HS-5 (cell line): ENCODE data around the gene CDC16.
A peak's percentile ranks its signal among the peaks of the same experiment; 100 is the strongest.
"Not testable (repeated sequence)": the region's sequence is repeated elsewhere in the genome, so short reads cannot be mapped to it uniquely, and the experiment has no call there.

Experiments used
- DNase-seq: peaks from one replicate; pipeline ENCODE4 v3.0.0-alpha.2; 2012; ENCODE audit warnings: low read depth

Gene CDC16, protein sequence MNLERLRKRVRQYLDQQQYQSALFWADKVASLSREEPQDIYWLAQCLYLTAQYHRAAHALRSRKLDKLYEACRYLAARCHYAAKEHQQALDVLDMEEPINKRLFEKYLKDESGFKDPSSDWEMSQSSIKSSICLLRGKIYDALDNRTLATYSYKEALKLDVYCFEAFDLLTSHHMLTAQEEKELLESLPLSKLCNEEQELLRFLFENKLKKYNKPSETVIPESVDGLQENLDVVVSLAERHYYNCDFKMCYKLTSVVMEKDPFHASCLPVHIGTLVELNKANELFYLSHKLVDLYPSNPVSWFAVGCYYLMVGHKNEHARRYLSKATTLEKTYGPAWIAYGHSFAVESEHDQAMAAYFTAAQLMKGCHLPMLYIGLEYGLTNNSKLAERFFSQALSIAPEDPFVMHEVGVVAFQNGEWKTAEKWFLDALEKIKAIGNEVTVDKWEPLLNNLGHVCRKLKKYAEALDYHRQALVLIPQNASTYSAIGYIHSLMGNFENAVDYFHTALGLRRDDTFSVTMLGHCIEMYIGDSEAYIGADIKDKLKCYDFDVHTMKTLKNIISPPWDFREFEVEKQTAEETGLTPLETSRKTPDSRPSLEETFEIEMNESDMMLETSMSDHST

DNA sequence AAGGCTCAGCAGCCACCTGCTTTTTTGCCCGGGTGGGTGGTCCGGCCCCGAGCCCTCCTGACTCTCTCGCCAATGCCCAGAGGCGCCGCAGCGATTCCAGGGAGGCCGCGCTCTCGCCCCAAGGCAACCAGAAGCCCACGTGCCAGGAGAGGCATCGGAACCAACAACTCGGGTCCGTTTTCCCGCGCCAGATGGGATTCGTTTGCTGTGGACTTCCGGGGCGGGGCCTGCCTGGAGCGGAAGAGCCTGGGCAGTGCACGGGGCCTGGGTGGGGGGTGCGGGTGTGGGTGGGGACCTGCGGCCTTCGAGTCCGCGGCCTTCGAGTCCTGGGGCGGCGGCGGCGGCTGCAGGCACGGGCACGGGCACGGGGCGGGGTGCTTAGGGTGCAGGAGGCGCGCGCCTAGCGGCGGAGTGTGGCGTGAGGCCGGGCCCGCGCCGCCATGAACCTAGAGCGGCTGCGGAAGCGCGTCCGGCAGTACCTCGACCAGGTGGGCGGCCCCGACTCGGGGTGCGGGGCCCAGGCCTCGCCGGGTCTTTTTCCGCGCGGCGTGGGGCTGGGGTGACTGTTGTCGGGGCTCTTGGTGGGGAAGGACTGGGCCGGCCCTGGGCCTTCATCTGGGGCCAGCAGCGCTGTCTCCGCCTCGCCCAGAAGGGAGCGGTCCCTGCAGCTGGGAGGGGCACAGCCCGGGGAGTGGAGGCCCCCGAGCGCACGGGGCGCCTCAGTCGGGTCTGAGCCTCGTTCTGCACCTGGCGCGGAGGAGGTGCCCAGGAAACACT lies at the start of gene CDC16:
TSS of gene CDC16 (plus strand) at position 253 of the 777 bp plus-strand sequence. CDS start at position 441, 188 bp downstream.
- DNase-seq: peak; percentile 39

DNA sequence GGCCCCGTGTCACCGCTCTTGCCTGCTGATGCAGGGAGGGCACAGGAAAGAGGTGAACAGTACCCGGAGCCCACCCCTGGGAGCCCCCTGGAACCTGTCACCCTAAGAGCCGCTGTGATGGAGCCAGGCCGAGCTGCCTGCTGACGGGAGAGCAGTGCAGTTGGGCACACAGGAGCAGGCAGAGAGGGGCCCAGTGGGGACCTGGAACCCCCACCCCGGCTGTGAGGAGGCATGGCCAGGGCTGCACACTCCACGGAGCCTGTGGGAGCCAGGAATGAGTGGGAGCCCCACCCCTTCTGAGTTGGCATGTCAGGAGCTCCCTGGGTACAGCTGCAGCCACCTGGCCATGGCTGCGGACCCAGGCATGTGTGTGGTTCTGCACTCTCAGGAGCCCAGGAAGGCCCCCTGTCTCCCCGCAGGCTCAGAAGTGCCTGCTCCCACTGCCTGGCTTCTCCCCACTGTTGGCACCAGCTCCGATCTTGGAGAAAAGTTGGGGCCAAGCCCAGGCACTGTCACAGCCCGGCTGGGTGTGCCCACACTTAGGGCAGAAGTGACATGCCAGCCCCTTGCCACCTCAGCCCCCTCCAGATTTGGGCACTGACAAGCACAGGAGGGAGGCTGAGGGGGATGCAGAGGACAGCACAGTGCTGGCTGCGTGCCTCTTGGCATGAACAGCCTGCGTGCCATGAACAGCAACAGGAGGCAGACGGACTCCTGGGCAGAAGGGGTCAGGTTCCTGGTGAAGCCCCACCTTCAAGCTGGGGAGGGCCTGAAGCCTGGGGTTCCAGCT lies 49.3 kb upstream of the CDC16 start:
- no peak for DNase-seq

GRCh38 chr13:114194853-114195252 lies 39.8 kb upstream of the CDC16 start:
- no peak for DNase-seq

DNA sequence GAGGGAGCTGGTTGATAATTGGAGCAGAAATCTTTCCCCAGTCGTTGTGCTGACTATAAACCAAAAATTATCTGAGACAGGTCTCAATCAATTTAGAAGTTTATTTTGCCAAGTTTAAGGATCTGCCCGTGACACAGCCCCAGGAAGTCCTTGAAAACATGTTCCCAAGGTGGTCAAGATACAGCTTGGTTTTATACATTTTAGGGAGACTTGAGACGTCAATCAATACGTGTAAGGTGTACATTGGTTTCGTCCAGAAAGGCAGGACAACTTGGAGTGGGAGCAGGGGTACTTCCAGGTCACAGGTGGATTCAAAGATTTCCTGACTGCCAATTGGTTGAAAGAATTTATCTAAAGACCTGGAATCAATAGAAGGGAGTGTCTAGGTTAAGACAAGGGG lies 38.1 kb upstream of the CDC16 start:
- DNase-seq: no peak

- no peak for DNase-seq
Observed at GRCh38 chr13:114198556-114198955, 36.1 kb upstream of the CDC16 start.

DNA sequence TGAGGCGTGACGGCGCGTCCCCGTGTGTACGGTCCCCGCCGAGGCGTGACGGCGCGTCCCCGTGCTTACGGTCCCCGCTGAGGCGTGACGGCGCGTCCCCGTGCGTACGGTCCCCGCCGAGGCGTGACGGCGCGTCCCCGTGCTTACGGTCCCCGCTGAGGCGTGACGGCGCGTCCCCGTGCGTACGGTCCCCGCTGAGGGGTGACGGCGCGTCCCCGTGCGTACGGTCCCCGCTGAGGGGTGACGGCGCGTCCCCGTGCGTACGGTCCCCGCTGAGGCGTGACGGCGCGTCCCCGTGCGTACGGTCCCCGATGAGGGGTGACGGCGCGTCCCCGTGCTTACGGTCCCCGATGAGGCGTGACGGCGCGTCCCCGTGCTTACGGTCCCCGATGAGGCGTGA lies 35.2 kb upstream of the CDC16 start:
- not testable (repeated sequence) for DNase-seq

- DNase-seq: no peak
Observed at GRCh38 chr13:114199954-114200353, 34.7 kb upstream of the CDC16 start.

DNA sequence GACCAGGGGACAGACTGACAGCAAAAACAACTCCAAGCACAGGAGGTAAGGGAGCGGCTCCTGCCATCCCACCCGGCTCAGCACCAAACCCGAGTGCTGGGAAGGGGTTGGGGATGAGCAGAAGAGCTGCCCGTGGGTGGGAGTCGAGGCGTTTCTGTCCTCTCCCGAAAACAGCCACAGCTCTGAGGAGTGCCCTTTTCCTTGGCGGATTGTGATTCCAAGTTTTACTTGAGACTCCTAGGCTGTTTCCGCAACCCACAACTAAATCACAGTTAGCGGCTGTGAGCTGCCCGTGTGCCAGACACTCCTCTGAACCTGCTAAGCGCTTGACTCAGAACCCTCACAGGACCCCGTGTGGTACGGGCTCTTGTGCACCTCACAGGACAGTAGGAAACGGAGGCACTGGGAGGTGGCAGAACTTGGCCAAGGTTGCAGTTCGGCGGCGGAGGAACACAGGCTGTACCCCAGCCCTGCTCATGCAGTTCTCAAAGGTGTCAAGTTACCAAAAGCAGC lies 34.2 kb upstream of the CDC16 start:
- DNase-seq: no peak

DNA sequence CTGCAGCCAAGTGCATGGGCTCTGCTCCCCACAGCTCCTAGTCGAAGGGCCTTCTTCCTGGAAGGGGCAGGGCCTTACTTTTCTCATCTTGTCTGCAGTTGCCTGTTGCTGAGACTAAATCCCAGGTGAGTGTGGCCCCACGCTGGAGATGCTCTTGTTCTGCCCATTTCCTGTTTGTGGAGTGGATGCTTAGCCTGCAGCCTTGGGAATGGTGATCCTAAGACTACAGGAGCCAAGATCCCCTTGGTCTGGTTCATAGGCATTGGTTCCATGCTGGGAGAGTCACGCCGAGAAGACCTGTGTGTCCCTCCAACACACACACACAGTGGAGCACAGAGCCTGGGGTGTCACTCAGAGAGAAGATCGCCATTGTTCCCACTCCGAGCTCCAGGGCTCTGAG lies 32.1 kb upstream of the CDC16 start:
- DNase-seq: no peak

DNA sequence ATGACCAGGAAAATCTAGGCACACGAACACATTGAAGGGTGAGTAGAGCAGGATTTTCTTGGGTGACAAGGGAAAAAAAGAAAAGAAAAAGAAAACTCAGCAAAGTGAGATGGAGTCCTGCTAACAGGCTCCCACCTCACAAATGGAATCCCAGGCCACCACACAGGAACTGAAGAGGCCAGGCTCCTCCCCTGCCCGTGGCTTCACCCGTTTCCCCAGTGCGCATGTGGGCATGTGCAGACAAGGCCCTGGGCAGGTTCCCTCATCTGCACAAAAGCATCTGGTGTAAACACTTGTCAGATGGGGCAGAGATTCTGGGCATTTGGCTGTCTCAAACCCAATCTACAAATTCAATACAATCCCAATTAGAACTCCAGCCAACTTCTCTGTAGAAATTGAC lies 31.2 kb upstream of the CDC16 start:
- DNase-seq: no peak

DNA sequence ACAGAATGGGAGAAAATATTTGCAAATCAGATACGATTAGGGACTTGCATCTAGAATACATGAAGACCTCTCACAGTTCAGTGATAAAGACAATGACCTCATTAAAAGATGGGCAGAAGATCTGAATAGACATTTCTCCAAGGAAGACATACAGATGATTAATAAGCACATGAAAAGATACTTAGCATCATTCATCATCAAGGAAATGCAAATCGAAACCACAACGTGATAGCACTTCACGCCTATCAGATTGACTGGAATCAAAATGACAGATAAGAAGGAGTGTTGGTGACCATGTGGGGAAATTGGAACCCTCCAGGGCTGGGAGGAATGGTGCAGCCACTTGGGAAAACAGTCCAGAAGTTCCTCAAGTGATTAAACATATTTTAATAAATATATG lies 29.8 kb upstream of the CDC16 start:
- no peak for DNase-seq

DNA sequence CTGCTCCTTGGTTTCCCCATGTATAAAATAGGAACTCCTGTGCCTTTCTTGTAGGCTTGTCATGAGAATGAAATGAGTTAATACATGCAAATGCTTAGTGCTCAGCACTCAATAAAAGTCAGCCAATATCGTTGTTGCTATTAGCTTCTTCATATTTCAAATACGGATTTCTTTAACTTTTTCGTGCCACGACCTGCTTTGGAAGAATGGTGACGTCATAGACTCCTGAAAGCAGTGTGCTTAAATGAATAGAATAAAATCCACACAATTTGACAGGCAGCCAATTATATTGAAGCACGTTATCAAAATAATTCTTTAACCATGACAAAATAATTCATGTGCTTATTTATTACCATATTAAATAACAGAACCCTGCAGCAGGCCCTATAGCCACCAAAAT lies 26.6 kb upstream of the CDC16 start:
- no peak for DNase-seq

GRCh38 chr13:114211446-114212157 lies 23.1 kb upstream of the CDC16 start:
- no peak for DNase-seq

GRCh38 chr13:114212158-114212495 lies 22.6 kb upstream of the CDC16 start:
- DNase-seq: peak; percentile 24

DNA sequence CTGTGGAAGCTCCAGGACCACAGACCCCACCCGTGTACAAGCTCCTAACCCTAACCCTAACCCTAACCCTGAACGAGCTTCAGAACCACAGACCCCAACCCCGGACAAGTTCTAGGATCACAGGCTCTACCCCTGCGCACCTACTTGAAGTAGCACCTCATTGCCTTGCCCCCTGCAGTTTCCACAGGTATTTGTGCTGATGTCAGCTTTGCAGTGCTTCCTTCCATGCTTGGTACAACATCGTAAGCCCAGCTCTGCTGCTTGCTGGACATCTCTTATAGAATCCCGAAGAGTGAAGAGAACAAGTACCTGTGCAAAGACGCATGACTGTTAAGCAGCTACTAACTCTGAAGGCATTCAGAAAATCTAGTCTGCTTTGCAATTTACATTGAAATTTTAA lies 20.7 kb upstream of the CDC16 start:
- no peak for DNase-seq

GRCh38 chr13:114219392-114219791 lies 15.3 kb upstream of the CDC16 start:
- no peak for DNase-seq

- DNase-seq: no peak
Observed at GRCh38 chr13:114222461-114222968, 12.2 kb upstream of the CDC16 start.

- no peak for DNase-seq
Observed at GRCh38 chr13:114224201-114224600, 10.5 kb upstream of the CDC16 start.

- DNase-seq: no peak
Observed at GRCh38 chr13:114225610-114226009, 9.1 kb upstream of the CDC16 start.

GRCh38 chr13:114226088-114226487 lies 8.6 kb upstream of the CDC16 start:
- no peak for DNase-seq

DNA sequence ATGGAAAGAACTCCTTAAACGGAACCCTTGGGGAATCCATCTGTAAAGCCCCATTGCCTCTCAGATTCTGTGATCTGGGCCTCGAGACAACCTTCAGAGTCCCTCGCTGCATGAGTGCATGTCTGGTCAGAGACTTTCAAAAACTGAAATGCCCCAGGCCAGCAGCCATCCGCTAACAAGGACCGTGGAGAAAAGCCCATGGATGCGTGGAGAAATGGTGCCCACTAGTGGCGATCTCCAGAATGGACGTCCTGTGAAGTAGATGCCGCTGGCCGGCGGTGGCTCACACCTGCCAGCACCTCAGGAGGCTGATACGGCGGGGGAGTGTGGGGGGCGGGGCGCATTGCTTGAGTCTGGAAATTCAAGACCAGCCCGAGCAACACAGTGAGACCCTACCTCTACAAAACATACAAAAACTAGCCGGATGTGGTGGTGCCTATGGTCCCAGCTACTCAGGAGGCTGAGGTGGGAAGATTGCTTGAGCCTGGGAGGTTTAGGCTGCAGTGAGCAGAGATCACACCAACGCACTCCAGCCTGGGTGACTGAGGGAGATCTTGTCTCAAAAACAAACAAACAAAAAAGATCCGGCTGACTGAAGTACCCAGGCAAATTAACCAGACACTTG lies 7.9 kb upstream of the CDC16 start:
- peak; percentile 25 for DNase-seq
